ENCODE measurements around the gene CHST9.
A peak's percentile ranks its signal among the peaks of the same experiment; 100 is the strongest.

The CHST9 gene

GRCh38 chr18:26989842-26990241 is 195.3 kb downstream of the CHST9 start:
- peaks cover 3% of the 10 kb centered on the region; the same call in 1 of the 2 replicates for H3K4me1 ChIP-seq (ENCODE audit: insufficient read depth, low read length)
- H3K27me3 ChIP-seq (ENCODE audit: insufficient read depth, low read length, poor library complexity) = no peaks in the 10 kb centered on the region
- no peak overlapping the region for H3K27ac ChIP-seq (ENCODE audit: low read length)
- H3K9ac ChIP-seq (ENCODE audit: low read depth, low read length) = no peak overlapping the region
- H3K36me3 ChIP-seq (ENCODE audit: insufficient read depth, low read length) = no peaks in the 10 kb centered on the region
- H4K20me1 ChIP-seq (ENCODE audit: insufficient read depth, low read length) = no peaks in the 10 kb centered on the region
- H3K4me3 ChIP-seq (ENCODE audit: low read depth in 1 of 2, low read length in 2 of 2) = no peak overlapping the region
- H3K79me2 ChIP-seq (ENCODE audit: insufficient read depth, low read length) = no peaks in the 10 kb centered on the region
- ATAC-seq (ENCODE audit: insufficient read depth, low read depth) = no peak
- DNase-seq = no peak
- no peak overlapping the region for H2AFZ ChIP-seq (ENCODE audit: low read depth, low read length)
- no peak overlapping the region for H3K4me2 ChIP-seq (ENCODE audit: insufficient read depth, low read length)
- peaks cover 5% of the 10 kb centered on the region for H3K9me3 ChIP-seq (ENCODE audit: insufficient read depth, low read length, severe bottlenecking)
- TF ChIP-seq CTCF (IDR thresholded peaks at IDR 0.05; ENCODE audit: borderline replicate concordance, extremely low read depth, low read length, poor library complexity, severe bottlenecking) = no peak
- TF ChIP-seq EZH2 (IDR thresholded peaks at IDR 0.05; ENCODE audit: borderline replicate concordance, low read depth, low read length, severe bottlenecking) = no peak

GRCh38 chr18:26981360-26982082 is 203.6 kb downstream of the CHST9 start:
- Histone ChIP-seq H3K9me3 (ENCODE audit: insufficient read depth, low read length, severe bottlenecking) (no peaks in the 10 kb centered on the region), H3K27ac (ENCODE audit: low read length) (no peak overlapping the region), H3K4me3 (ENCODE audit: low read depth in 1 of 2, low read length in 2 of 2) (no peak overlapping the region), H3K9ac (ENCODE audit: low read depth, low read length) (no peak overlapping the region), H3K4me2 (ENCODE audit: insufficient read depth, low read length) (no peak overlapping the region), H3K79me2 (ENCODE audit: insufficient read depth, low read length) (no peaks in the 10 kb centered on the region), H3K36me3 (ENCODE audit: insufficient read depth, low read length) (no peaks in the 10 kb centered on the region), H2AFZ (ENCODE audit: low read depth, low read length) (no peak overlapping the region), H3K4me1 (ENCODE audit: insufficient read depth, low read length) (peaks cover 28% of the 10 kb centered on the region), H3K27me3 (ENCODE audit: insufficient read depth, low read length, poor library complexity) (no peaks in the 10 kb centered on the region), H4K20me1 (ENCODE audit: insufficient read depth, low read length) (no peaks in the 10 kb centered on the region)
- TF ChIP-seq EZH2 (IDR thresholded peaks at IDR 0.05; ENCODE audit: borderline replicate concordance, low read depth, low read length, severe bottlenecking) (no peak), CTCF (IDR thresholded peaks at IDR 0.05; ENCODE audit: borderline replicate concordance, extremely low read depth, low read length, poor library complexity, severe bottlenecking) (no peak)
- no peak for DNase-seq
- ATAC-seq (ENCODE audit: insufficient read depth, low read depth) = no peak

GRCh38 chr18:26978812-26979341 is 206.2 kb downstream of the CHST9 start:
- no peak overlapping the region; the same call in 1 of the 2 replicates for H3K4me2 ChIP-seq (ENCODE audit: insufficient read depth, low read length)
- H3K27ac ChIP-seq (ENCODE audit: low read length) = no peak overlapping the region
- no peaks in the 10 kb centered on the region for H3K36me3 ChIP-seq (ENCODE audit: insufficient read depth, low read length)
- no peak for TF ChIP-seq EZH2 (IDR thresholded peaks at IDR 0.05; ENCODE audit: borderline replicate concordance, low read depth, low read length, severe bottlenecking)
- TF ChIP-seq CTCF (IDR thresholded peaks at IDR 0.05; ENCODE audit: borderline replicate concordance, extremely low read depth, low read length, poor library complexity, severe bottlenecking) = no peak
- H3K79me2 ChIP-seq (ENCODE audit: insufficient read depth, low read length) = no peaks in the 10 kb centered on the region
- H3K4me1 ChIP-seq (ENCODE audit: insufficient read depth, low read length) = peaks cover 31% of the 10 kb centered on the region
- H3K27me3 ChIP-seq (ENCODE audit: insufficient read depth, low read length, poor library complexity) = no peaks in the 10 kb centered on the region
- H3K4me3 ChIP-seq (ENCODE audit: low read depth in 1 of 2, low read length in 2 of 2) = no peak overlapping the region
- ATAC-seq (ENCODE audit: insufficient read depth, low read depth) = peak; percentile 73
- H3K9ac ChIP-seq (ENCODE audit: low read depth, low read length) = no peak overlapping the region
- H2AFZ ChIP-seq (ENCODE audit: low read depth, low read length) = no peak overlapping the region
- H3K9me3 ChIP-seq (ENCODE audit: insufficient read depth, low read length, severe bottlenecking) = no peaks in the 10 kb centered on the region
- DNase-seq = peak; percentile 22
- H4K20me1 ChIP-seq (ENCODE audit: insufficient read depth, low read length) = no peaks in the 10 kb centered on the region

All from DND-41 (cell line).